Ureter (tissue), 1 donor: ENCODE data around the gene BTG3. TPM values are rescaled to one million over a fixed set of nuclear protein-coding genes. Genes with fewer than 3 reads are reported as not detected.

Experiments
- DNase-seq: peaks from one replicate; pipeline ENCODE4 v3.0.0-alpha.2; 2020; ENCODE audit warnings: low spot score
- total RNA-seq: library from RNA; stranded (reverse); gene quantifications from one replicate; pipeline ENCODE4 v1.2.4, GENCODE V29; 2023
- donor health status: DM: yes; HTN: yes; CAD: no.

The BTG3 gene
- 29.7 TPM for total RNA-seq

GRCh38 chr21:17612565-17613241 is at the start of gene BTG3:
Gene BTG3, minus strand, starts transcription at chr21:17612901. Its CDS starts 3,757 bp downstream, at chr21:17609144.
- DNase-seq = peak; percentile 83

GRCh38 chr21:17660862-17661261 is 48.2 kb upstream of the BTG3 start:
- DNase-seq = no peak

GRCh38 chr21:17660452-17660851 is 47.8 kb upstream of the BTG3 start:
- DNase-seq = no peak

GRCh38 chr21:17658931-17659330 is 46.2 kb upstream of the BTG3 start:
- DNase-seq = no peak

GRCh38 chr21:17651526-17651925 is 38.8 kb upstream of the BTG3 start:
- DNase-seq = no peak

GRCh38 chr21:17650292-17650691 is 37.6 kb upstream of the BTG3 start:
- DNase-seq = no peak

GRCh38 chr21:17646790-17647189 is 34.1 kb upstream of the BTG3 start:
- no peak for DNase-seq

GRCh38 chr21:17644186-17644585 is 31.5 kb upstream of the BTG3 start:
- no peak for DNase-seq

GRCh38 chr21:17640821-17641220 is 28.1 kb upstream of the BTG3 start:
- DNase-seq = no peak

GRCh38 chr21:17636711-17637110 is 24.0 kb upstream of the BTG3 start:
- no peak for DNase-seq

- no peak for DNase-seq
Measured at GRCh38 chr21:17631195-17631594, 18.5 kb upstream of the BTG3 start.

- no peak for DNase-seq
Measured at GRCh38 chr21:17622018-17622417, 9.3 kb upstream of the BTG3 start.

GRCh38 chr21:17616831-17617230 is 4.1 kb upstream of the BTG3 start:
- no peak for DNase-seq

- DNase-seq = peak; percentile 52
Measured at GRCh38 chr21:17613242-17613676, 558 bp upstream of the BTG3 start.

GRCh38 chr21:17612023-17612564 is 607 bp downstream of the BTG3 start:
- DNase-seq = peak; percentile 59

- DNase-seq = peak; percentile 81
Measured at GRCh38 chr21:17611414-17612022, 1.2 kb downstream of the BTG3 start.

- DNase-seq = no peak
Measured at GRCh38 chr21:17610911-17611310, 1.8 kb downstream of the BTG3 start.

- DNase-seq = no peak
Measured at GRCh38 chr21:17609681-17610080, 3.0 kb downstream of the BTG3 start.

- DNase-seq = no peak
Measured at GRCh38 chr21:17607684-17608083, 5.0 kb downstream of the BTG3 start.

GRCh38 chr21:17602874-17603273 is 9.8 kb downstream of the BTG3 start:
- DNase-seq = no peak

GRCh38 chr21:17598437-17598836 is 14.3 kb downstream of the BTG3 start:
- no peak for DNase-seq

- DNase-seq = no peak
Measured at GRCh38 chr21:17597680-17598079, 15.0 kb downstream of the BTG3 start.

- no peak for DNase-seq
Measured at GRCh38 chr21:17590430-17590829, 22.3 kb downstream of the BTG3 start.
